Raji (cell line): ENCODE measurements around the gene FAM120AOS.

ENCODE experiments used
- POLR2A ChIP-seq: IDR thresholded peaks from 2 replicates; pipeline ENCODE4 v1.6.1; 2011; ENCODE audit warnings: low read depth, low read length, control low read depth; ENCODE audit not compliant: insufficient read depth

The FAM120AOS gene

DNA sequence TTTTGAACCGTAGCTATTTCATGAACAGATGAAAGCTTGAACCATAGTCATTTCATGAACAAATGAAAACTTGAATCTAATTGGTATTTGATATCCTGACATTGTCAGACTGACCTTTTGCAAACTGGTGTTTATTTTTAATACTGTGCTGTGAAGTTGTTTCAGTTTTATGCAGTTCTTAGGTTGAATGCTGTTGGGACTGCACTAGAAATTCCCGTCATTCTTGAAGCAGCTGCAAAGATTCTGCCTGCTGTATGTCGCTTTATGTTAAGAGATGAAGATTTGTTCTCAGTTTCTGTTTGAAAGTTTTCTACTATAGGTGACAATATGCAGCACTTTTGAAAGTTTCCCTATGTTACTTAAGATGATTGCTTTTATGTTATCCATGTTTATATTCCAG is 22.5 kb upstream of the FAM120AOS start:
- TF ChIP-seq POLR2A, result no peak

DNA sequence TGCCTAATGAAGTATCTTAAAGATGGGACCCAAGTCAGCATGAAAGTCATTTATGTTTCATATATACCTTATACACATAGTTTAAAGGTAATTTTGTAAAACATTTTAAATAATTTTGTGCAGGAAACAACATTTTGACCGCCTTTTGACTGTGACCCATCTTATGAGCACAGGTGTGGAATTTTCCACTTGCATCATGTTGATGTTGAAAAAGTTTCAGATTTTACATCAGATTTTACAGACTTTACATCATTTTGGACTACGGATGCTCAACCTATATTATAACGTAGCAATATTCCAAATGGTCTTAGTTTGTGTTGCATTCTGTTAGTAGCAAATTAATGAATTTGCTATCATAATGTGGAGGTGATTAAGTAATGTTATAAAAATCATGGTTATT is 21.7 kb upstream of the FAM120AOS start:
- no peak for TF ChIP-seq POLR2A

DNA sequence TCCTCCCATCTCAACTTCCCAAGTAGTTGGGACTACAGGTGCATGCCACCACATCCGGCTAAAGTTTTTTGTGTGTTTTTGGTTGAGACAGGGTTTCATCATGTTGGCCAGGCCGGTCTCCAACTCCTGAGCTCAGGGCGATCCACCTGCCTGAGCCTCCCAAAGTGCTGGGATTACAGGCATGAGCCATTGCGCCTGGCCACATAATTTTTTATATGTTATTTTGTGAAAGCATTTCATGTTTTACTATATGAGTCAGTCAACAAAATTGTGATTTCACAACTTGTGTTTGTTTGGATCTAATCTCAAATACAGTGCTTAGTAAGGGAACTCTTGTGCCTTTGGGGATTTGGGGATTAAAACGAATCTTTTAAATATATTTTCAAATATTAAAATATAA is 20.0 kb upstream of the FAM120AOS start:
- no peak for TF ChIP-seq POLR2A

DNA sequence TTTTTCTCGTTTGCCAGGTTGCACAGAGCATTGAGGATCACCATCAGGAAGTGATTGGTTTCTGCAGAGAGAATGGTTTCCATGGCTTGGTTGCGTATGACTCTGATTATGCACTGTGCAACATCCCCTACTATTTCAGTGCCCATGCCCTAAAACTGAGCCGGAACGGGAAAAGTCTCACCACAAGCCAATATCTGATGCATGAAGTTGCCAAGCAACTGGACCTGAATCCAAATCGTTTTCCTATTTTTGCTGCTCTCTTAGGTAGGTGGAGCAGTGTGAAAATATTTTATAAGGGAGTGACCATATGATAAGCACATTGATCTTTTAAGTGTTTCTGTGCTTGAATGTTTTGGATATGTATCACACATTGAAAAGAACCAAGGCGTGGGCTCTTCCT is 17.7 kb upstream of the FAM120AOS start:
- no peak for TF ChIP-seq POLR2A

DNA sequence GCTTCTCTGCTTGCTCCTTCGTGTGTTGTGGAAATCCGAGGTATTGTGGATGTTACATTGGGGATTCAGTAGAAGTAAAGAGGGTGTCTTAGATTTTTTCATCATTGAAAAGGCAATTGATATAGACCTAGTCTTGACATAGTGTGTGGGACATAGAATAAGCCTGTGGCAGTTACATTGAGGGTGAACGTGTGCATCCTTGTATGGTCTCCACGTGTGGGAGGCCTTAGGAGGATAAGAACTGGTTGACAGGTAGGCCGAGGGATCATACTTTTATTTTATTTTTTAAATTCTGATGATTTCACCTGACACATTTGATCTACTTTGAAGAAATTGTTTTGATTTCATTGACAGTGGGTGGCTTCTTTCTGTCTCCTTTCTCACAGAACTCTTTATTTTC is 17.0 kb upstream of the FAM120AOS start:
- TF ChIP-seq POLR2A, result no peak

DNA sequence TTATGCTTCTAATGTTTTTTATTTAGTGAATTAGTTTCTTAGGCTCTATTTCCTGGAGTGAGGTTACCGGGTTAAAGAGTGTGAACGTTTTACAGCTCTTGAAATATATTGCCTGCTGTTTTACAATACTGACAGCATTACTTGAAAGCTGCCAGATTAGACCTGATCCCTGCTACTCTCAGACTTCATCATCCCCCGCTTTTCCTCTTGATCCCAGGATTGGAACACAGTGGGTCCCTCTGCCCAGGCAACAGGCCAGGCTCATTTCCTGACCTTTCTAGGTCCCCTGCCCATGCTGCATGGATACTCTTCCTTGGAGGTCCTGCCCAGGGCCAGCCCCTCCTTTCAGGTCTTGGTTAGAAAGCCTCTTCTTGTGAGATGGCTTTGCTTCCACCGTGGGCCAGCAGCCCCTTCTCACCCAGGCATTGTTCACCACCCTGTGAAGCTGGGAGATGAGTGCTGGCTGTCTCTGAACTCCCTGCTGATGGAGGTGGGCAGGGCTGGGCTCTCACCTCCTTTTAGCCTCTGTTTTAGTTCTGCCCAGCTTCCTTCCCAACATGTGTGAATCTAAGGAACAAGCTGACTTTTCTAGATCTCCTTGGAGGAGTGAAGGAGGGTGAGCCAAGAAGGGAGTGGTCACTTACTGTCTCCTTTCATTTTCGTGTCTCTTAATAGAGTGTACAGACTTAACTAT is 15.5 kb upstream of the FAM120AOS start:
- TF ChIP-seq POLR2A, result no peak

DNA sequence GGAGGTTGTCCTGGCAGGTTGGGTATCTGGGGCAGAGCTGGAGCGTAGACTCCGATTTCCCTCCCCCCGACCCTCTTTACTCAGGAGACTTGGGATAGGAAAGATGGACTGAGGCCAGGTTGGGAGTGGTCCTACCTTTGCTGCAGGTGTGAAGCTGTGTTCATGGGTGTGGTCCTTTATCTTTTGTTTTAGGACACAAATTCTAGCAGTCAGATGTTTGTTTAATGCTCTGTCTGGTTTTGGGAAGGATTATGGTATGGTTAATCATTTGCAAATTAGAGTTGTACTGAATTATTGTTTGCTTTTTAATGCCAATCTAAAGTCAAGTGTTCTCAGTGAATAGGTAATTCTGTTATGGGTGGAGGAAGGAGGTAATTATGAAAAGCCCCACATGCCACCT is 14.1 kb upstream of the FAM120AOS start:
- TF ChIP-seq POLR2A, result no peak

DNA sequence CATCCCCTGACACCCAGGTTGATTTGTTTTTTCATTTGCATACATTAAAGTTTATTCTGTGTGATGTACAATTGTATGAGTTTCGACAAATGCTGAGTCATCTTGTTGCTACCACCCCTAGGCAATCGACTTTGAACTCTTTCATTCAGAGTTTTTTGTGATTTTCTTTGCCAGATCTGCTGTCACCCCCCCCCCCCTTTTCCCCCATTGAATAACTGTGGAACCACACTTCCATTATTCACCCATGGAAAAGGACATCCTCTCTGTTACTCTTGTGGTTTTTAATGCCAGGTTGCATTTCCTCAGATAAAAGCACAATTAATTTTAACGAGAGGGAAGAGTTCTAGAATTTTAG is 13.7 kb upstream of the FAM120AOS start:
- no peak for TF ChIP-seq POLR2A

DNA sequence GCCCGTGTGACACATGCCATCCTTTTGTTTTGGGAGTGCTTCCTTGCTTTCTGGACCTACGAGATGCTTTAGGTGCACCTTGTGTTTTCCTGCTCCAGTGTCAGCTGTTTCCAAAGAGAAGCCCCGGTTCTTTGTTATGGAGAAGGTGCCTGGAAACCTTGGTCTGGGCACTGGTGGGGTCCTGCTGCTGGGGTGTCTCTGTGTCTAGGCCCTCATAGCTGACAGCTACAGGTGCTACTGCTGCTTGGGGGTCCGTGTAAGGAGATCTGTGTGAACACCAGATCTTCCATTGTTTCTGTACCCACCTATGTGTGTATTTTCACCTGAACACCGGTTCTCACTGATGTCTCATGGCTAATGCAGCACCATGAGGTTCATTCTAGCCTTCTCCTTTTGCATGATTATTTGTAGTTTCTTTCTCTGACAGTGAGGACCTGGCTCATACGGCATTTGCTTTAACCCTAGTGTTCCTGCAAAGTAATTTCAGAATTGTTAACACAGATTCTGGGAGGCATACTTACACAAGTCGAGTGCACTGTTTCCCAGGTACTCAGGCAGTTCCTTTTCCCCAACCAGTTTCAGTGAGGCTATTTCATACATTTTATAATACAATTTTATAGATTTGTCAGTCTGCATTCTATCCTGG is 13.2 kb upstream of the FAM120AOS start:
- no peak for TF ChIP-seq POLR2A

DNA sequence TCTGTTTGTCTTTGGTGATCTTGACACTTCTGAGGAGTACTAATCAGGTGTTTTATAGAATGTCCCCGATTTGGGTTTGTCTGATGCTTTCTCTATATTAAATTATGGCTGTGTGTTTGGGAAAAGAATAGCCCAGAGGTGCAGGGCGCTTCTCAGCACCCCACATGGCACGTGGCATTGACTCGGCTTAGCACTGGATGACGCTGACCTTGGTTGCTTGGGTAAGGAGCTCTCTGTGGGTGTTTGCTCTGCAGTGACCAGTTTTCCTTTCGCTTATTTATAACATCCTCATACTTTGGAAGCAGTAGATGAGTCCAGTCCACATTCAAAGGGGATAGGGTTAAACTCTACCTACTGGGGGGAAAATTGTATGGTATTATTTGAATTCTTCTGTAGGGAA is 12.5 kb upstream of the FAM120AOS start:
- TF ChIP-seq POLR2A, result no peak

DNA sequence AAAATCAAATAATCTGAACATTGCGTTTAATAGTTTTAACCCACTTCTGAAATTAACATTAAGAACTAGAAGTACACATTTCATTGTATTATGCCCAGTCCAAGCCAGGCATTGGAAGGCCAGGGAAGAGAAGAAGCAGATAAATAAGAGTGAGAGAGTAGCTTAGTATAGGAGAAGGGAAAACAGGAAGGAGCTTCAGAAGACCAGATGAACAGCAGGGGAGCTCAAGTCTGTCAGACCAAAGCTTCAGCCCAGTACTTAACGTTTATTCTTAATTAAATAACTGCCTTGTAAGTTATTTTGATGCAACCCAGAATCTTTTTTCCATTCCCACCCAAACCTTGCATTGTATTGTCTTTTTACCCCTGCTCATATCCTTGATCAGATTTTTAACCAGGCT is 11.5 kb upstream of the FAM120AOS start:
- no peak for TF ChIP-seq POLR2A

DNA sequence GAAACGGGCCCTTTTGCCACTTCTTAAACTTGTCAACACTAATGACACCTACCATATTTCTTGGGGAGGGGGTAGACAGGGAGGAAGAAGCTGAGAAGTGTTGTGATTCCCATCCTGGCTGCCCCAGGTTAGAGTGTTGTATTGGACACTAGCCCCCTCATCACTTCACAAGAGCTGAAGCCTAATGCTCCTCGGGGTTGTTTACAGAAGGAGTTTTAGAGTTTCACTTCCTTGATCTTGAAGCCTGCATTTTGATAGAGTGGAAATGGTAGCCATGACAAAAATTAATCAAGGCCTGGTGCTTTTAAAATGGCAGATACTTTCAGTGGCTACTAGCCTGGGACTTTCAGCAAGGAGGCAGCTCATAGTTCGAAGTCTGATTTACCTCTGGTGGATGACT is 11.0 kb upstream of the FAM120AOS start:
- TF ChIP-seq POLR2A, result no peak

DNA sequence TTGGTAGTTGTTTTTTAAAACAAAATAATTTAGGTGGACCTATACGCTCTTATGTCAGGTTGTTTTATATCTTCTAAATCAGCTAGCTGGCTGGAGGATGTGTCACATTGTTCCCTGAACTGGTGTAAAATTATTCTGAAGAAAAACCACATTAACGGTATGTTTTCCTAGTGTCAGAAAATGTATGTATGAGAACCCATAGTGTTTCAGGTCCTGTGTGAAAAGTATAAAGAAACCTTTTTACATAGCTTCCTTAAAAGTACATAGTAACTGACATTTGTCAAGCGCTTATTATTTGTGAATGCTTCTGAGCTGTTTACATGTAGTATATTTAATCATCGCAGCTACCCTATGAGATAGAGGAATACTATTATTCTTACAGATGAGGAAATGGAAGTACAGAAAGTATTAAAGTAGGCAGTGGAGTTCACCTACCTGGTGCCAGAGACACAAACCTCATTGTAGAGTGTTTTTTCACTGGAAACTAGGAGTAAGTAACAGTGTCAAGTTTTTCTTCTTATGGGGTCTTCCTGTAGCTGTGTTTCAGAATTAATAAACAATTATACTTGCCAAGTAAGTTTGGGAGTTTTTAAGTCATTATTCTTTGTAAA is 10.4 kb upstream of the FAM120AOS start:
- TF ChIP-seq POLR2A, result no peak

DNA sequence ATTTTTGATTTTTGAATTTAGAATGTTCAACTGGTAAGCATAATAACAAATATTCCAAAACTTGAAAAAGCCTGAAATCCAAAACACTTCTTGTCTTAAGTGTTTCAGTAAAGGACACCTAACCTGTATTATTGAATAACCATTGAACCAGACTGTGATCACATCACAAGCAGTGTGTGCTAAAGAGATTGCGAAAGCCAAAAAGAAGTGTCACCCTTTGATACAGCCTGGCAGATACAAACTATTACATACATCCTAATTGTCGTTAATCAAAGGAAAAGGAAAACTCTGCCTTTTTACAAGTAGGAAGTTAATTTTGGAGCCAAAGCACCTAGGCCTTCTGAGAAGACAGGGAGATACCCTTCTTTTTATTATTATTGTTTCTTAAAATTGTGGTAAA is 8.4 kb upstream of the FAM120AOS start:
- no peak for TF ChIP-seq POLR2A

DNA sequence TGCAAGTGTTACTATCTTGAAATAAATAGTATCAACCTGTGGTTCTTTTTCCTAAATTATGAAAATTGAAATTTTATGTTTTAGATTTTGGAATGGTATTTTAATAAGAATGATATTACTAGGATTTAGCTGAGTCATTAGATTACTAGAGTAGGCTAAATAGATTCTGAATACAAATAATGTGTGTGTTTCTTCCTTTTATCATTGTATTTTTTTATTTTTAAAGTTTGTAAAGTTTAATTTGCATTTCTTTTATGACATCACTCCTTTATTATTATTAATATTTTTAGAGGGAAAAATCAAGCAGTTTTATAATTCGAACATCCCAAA is 8.0 kb upstream of the FAM120AOS start:
- no peak for TF ChIP-seq POLR2A

DNA sequence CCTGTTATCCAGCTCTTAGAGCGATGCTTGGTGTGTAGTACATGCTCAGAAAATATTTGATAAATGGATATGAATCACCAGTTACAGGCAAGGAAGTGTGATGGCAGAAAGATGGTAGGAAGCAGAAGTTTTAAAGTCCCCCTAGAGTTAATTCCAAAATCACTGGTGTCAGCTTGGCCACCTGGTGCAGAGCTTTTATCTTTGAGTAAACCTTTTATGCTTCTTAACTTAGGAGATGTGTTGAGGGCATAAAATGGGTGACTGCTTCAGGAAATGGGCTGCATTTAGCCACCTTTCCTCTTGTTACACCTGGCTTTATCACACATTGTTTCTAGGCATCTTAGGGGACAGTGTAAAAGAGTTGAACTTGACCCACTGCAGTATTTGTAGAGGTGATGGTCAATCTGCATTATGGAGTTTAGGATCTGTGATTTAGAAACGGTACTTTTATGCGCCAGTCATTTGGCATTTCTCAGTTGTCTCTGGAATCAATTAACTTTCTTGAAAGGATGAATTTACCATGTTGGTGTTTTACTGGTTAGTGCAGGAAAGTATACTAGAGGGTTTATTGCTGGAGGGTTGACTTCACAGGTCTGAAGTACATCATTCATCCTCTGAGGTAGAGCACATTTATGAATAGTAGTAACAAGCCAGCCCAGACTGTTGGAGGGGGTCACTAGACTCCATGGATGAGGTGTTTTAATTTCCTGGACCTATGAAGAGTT is 7.5 kb upstream of the FAM120AOS start:
- TF ChIP-seq POLR2A, result no peak

DNA sequence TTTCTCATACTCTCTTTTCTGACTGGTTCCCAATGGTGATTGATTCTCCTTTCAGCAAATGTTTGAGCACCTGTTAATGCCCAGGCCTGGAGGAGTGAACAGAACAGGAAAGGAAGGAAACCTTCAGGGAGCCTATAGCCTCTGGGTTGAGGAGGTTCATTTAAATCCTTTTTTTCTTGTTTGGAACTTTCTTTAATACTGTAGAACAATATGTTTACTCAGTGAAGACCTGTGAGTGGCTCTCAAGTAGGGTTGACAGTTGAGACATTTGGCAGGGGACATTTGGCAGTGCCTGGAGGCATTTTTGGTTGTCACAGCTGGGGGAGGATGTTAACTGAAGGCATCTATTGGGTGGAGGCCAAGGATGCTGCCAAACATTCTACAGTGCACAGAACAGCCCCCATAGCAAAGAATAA is 6.1 kb upstream of the FAM120AOS start:
- TF ChIP-seq POLR2A, result no peak

DNA sequence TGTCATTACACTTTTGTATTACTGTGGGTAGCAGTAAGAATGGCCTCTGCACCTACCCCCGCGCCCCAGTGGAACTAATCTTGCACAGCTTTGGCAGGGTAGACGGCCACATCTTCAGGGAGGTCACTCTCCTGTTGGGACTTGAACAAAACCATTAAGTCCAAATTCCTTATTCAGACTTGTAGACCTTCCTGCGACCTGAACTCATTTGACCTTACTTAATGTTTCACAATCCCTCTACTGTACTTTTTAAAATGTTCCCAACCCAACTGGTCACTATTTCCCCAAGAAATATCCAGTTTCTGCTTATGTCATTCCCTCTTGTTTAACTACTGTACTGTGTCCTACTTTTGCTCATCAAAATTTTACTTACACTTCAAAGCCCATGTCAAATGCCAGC is 5.3 kb upstream of the FAM120AOS start:
- TF ChIP-seq POLR2A, result no peak
